H4 (cell line): ENCODE data around the gene INTS7. TPM values are rescaled to one million over a fixed set of nuclear protein-coding genes. Genes with fewer than 3 reads are reported as not detected.
A peak's percentile ranks its signal among the peaks of the same experiment; 100 is the strongest.

Experiments used
- DNase-seq: peaks from one replicate; pipeline ENCODE4 v3.0.0-alpha.2; 2015; ENCODE audit warnings: low spot score
- total RNA-seq: library from RNA; depleted of rRNA; stranded (reverse); fragments of >200 nt; shearing (Covaris generic); gene quantifications from 2 replicates; pipeline ENCODE4 v1.2.3, GENCODE V29; 2014; rRNA removed

The INTS7 gene
- 20.4 and 25.8 TPM in 2 replicates for total RNA-seq

- peak; percentile 98 for DNase-seq
These were observed at the start of gene INTS7, which contains the start of gene DTL for GRCh38 chr1:212035123-212035834. INTS7 (minus strand) TSS chr1:212035557; CDS start chr1:212035437, 120 bp downstream. DTL (plus strand) TSS chr1:212035748; CDS start chr1:212035891, 143 bp downstream.

GRCh38 chr1:212082765-212083406 lies 47.5 kb upstream of the INTS7 start:
- no peak for DNase-seq

GRCh38 chr1:212078826-212079225 lies 43.5 kb upstream of the INTS7 start:
- DNase-seq: no peak

GRCh38 chr1:212077028-212077427 lies 41.7 kb upstream of the INTS7 start:
- DNase-seq: no peak

GRCh38 chr1:212074856-212075255 lies 39.5 kb upstream of the INTS7 start:
- DNase-seq: no peak

GRCh38 chr1:212074313-212074712 lies 39.0 kb upstream of the INTS7 start:
- no peak for DNase-seq

- DNase-seq: no peak
These were observed 38.1 kb upstream of the INTS7 start for GRCh38 chr1:212073490-212073889.

- no peak for DNase-seq
These were observed 36.7 kb upstream of the INTS7 start for GRCh38 chr1:212072047-212072446.

GRCh38 chr1:212070720-212071302 lies 35.5 kb upstream of the INTS7 start:
- DNase-seq: peak; percentile 16

- DNase-seq: no peak
These were observed 32.4 kb upstream of the INTS7 start for GRCh38 chr1:212067787-212068186.

GRCh38 chr1:212062832-212063438 lies 27.6 kb upstream of the INTS7 start:
- DNase-seq: peak; percentile 41

- no peak for DNase-seq
These were observed 25.5 kb upstream of the INTS7 start for GRCh38 chr1:212060632-212061472.

GRCh38 chr1:212055333-212055732 lies 20.0 kb upstream of the INTS7 start:
- no peak for DNase-seq

- DNase-seq: no peak
These were observed 18.6 kb upstream of the INTS7 start for GRCh38 chr1:212053993-212054392.

- no peak for DNase-seq
These were observed 10.6 kb upstream of the INTS7 start for GRCh38 chr1:212045981-212046380.

- DNase-seq: no peak
These were observed 9.5 kb upstream of the INTS7 start for GRCh38 chr1:212044851-212045250.

- DNase-seq: no peak
These were observed 7.1 kb upstream of the INTS7 start for GRCh38 chr1:212042436-212042835.

GRCh38 chr1:212040629-212041412 lies 5.5 kb upstream of the INTS7 start:
- DNase-seq: no peak

GRCh38 chr1:212039622-212040021 lies 4.3 kb upstream of the INTS7 start:
- DNase-seq: no peak

- peak; percentile 8 for DNase-seq
These were observed 2.5 kb upstream of the INTS7 start for GRCh38 chr1:212037900-212038299.
